ENCODE data around the gene ST7.

The ST7 gene

DNA sequence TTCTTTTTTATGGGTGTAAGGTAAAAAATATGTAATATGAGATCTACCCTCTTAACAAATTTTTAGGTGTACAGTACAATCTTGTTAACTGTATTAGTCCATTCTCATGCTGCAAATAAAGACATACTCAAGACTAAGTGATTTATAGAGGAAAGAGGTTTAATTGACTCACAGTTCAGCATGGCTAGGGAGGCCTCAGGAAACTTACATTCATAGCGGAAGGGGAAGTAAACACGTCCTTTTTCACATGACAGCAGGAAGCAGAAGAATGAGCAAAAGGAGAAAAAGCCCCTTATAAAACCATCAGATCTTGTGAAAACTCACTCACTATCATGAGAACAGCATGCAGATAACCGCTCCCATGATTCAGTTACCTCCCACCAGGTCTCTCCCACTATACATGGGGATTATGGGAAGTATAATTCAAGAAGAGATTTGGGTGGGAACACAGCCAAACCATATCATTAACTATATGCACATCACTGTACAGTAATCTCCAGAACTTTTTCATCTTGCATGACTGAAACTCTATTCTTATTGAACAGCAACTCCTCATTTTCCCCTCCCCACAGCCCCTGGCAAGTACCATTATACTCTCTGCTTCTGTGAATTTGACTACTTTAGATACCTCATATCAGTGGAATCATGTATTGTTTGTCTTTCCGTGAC is 242.2 kb downstream of the ST7 start:
- DNase-seq = peak in 2 of 4 experiments; percentile 3 to 17

DNA sequence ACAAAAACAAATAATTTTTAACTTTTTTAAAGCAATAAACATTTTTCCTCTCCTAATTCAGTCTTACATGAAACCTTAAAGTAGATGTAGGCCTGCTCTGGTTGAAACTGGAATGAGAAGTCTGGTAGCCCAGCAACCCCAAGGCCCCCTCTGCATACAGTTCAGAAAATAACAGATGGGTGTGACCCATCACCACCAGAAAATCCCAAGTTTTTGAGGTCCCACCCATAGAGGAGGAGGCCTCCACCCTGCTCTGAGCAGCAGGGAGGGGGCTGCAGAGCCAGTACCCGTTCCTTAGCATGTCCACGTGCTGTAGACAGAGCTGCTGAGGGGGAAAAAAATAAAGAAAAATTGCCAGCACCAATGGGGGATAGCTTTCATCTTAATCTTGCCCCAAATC is 246.8 kb downstream of the ST7 start:
- no peak for DNase-seq

DNA sequence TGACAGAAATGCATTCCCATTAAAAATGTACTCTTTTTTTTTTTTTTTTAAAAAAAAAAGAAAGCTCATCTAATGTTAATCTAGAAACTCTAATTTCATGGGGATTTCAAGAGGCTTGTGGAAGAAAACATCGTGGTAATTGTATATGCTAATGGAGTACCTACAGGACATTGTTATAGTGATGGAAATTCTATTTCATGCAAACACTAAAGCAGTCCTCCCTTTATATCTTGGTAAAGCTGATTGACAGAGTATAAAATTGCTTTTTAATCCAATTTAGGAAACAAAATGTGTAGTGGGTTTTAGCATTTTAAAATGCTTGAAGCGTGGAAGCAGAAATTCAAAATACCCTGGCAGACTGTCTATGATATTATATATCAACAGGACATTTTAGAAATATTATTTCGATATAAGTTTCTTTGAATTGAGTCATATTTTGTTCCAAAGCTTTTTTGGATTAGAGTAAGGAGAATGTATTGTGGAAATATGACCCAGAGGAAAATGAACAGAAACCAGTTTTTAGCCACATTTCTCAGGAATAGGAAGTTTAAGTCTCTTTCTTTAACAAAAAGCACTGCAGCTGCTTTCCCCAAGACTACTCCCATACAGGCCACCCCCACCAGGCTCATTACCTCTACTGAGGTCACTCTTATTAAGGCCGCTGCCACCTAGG is 247.6 kb downstream of the ST7 start:
- DNase-seq = no peak

DNA sequence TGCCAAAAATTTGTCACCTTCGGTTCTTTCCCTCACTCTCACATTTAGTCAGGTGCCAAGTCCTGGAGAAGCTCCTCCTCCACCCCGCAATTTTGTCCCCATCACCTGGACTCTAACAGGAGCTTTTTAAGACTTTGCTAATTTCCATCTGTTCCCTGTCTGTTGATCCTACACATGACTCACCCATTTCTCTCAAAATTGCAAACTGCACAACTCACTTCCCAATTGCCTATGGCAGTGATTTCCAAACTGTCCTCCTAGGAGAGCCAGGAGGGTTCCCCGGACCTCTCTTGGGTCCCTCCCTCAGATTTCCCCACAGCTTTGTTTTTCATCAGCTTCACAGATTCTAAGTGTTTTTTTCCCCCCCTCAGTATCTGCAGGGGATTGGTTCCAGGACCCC is 249.2 kb downstream of the ST7 start:
- no peak for DNase-seq

DNA sequence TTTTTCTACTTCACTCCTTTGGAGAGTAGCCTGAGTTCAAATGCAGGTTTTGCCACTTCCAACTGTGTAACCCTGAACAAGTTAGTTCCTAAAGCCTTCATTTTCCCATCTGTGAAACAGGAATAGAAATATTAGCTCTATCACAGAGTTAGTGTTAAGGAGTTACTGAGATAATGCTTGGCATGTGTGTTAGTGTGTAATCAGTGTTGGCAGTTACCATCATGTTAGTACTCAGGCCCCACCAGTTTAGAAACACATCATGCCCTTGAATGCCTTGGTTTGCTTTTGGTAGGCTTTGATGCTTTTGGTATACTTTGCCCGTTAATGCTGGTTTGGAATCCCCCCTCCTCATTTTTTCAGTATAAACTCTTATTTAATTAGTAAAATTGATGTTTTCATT is 249.9 kb downstream of the ST7 start:
- DNase-seq = no peak

DNA sequence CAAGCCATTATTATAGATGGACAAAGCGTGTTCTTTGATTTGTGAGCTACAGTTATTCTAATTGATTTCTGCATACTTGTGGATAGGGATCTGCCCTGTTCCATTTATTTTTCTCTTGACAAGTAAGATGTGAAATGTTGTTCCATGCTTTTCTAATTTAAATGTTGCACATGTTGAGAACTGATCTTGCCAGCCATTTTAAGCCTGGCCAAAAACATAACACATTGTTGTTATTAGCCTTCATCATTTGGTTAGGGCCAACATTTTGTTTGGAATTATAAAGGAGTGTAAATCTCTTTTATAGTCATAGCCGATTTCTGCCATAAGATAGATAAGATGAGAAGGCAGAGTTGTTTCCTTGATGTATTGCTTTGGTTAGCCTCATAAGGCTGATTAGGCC is 252.6 kb downstream of the ST7 start:
- DNase-seq = no peak

DNA sequence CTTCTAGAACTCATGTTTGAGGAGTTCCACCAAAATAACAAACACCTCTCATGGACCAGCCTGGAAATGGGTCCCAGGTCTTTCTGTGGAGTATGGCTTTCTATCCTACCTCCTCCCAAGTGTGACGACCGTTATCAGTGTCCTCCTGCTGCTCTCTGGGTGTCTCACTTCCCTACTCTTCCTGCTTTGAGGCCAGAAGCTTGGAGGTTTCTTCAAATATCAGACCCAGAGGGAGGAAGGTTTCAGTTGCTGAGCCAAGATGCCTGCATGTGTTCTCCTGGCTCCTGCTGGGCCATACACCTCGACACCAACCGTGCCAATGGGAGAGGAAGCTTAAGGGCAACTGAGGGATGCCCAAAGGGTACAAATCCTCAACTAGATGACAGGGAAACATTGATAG is 255.0 kb downstream of the ST7 start:
- DNase-seq = no peak

DNA sequence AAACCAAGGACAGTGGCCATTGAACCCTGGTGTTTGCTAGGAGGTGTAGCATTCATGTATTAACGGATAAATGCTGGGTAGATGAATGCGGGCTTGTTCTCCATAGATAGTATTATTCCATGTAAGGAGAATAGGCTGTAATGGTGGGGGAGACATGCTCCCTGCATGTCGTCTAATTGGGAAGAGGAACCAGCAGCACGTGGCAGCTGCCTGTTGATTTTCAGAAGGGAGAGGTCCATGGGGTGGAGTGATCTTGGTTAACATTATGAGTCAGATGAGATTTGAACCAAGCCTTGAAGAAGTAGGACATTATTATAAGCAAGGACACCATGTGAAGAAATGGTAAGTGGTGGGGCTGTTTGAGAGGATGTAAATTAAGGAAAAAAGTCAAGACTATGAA is 257.1 kb downstream of the ST7 start:
- DNase-seq = peak in 3 of 4 experiments; percentile 11 to 28 (median 19)

DNA sequence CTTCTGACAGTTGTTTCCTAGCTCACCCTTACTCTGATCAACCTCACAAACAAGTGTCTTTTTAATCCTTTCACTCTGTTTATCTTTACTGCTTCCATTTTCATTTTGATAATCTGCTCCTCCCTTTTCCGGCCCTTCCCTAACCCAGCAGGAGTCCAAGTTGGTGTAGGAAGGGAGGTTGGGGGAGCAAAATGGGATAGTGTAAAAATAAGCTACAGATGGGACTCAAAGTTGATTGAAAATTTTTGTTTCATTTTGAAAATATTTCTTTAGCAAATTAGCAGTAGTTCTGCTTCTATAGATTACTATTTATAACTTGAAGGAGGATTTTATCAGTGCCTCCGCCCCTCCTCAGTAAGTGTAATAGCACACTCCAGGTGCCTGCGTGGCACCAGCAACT is 257.6 kb downstream of the ST7 start:
- no peak for DNase-seq

DNA sequence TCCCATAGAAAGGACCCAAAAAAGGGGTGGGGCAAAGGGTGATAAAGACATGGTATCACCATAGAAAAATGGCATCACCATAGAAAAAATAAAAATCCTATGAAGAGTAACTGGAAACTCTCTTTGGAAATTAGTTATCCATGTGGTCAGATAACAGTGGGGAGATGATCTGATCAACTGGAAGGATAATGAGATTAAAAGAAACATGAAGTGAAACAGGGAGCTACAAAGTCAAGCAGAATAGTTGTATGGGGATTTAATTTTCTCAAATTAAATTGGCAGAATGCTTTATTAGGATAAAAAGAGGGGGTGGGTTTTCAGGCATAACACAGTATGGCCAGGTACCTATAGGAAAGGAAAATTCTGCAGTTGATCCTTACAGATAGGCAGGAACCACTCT is 258.3 kb downstream of the ST7 start:
- DNase-seq = no peak

DNA sequence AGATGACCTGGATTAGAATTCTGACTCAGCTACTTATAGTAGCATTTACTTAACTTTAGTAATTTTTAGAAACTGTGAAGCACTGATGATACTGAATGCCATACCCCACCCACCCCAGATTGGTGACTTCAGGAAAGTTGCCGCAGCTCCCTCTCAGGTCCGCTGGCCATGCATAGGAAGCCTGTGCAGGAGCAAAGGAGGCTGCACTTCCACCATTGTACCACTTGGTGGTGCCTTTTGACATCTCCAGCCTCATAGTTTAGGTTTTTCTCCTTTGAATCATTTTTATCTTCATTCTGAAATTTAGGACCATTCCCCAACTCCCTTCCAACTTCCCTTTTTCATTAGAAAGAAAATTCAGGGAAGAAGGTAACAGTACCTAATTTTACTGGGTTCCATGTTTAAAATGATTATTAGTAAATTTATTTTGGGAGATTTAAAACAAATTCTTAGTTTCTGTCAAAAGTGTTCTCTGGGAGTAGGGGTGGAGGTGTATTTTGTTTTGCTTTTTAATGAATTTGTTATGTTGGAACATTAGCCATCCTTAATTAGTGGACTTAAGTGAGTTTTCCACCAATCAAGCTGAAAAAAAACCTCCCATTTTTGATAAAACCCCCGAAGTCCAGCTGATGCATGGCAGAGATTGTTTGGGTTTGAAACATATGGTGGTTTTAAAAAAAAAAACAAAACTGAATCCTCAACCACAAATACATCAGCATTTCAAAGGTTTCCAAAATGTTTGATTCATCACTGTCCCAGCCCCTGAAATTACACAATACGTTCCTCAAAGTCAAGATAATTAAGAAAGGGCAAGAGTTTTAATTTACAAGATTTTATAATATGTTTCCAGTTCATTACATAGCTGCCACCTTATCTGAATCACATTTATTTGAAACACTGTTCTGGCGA is 259.9 kb downstream of the ST7 start:
- peak; percentile 61 to 76 (median 66) for DNase-seq

DNA sequence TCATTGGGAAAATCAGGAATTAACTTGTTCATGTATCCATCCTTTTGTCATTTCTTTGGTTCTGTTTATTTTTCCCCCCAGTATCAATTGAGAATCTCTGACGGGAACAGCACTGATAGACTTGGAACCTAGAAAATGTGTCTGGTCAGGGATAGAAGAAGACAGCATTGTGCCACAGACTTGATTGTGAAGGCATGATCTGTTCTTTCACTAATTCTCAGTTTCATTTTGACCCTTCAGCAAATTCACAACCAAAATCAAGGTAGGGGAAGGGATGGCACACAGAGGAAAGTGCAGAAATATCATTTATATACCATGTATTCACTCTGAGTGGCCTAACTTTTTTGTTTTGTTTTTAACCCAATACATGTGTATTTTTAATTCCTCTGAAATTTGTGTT is 262.7 kb downstream of the ST7 start:
- DNase-seq = no peak

DNA sequence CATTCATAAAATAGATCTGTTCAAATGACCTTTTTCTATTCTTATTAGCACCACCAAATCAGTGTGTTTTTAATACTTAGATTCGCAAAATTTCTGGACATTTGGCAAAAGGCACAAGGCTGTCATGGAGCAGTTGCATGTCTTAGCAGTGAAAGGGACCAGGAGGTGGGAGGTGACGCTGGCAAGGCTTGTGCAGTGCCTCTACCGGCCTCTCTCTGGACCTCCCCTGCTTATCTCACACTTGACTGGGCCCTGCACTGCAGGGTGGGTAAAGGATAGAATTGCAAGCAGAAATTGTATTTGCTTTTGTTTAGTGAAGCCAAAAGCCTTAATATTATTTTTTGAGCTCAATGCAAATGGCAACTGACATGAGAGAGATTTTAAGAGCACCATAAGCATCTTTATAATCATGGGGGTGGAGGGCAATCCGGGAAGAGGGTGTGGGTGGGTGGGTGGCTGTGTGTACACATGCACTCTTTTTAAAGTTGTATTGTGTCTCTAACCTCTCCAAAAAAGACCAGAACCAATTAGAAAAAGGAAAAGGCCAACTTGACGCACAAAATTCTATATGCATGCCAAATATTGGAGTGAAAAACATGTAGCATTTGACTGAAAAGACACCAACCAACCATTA is 263.3 kb downstream of the ST7 start:
- no peak for DNase-seq

DNA sequence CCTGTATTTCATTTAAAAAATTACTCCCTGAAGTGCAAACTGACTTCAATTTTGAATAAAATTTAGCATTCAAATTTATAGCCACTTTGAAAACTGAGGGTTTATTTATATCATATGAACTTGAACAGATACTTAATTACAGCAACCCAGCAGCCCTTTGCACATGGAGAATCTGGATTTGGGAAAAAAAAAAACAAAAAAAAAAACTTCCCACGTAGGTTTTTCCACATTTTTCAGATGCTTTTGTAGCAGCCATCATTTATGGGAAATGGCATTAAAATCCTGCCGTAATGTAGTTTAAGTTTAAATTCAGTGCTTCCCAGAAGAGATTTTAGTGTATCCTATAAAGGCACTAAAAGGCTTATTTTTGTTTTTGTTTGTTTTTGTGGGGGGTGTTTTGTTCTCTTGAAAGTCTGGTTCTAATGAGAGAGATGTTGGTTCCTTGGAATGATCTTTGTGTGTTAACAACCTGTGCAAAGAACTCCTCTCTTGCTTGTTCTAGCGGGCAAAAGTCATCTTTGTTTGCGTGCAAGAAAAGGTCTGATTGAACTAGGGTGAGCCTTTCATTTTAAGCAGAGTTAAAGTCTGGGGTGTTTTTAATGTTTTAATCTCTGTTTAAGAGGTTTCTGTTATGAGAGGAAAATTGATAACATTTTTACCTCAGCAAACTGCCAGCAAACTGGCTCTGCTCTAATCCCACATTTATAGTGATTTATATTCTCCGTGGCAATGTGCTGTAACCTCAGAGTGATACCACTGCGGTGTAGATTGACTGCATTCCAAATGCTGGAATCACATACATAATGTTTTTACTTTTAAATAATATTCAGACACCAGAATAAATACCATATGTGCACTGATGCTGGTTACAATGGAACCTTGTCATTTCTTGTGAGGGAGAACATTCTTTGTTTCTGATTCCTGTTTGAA is 264.1 kb downstream of the ST7 start:
- DNase-seq = no peak

DNA sequence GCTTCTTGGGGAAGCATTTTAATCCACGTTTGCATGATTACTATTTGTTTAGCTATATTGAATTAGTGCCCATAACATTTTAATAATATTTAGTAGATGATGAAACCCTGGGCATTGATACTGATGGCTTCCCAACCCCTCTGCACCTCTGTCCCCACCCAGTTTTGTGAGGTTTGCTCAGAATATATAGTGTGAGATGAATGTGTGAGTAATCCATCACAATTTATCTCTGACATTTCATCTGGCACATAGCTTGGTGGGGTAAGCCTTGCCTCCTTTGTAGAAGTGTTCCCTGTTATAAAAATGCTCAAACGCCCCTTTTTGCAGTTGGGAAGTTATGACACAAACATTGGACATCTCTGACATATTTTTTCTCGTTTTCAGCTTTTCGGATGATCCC is 265.4 kb downstream of the ST7 start:
- DNase-seq = no peak

DNA sequence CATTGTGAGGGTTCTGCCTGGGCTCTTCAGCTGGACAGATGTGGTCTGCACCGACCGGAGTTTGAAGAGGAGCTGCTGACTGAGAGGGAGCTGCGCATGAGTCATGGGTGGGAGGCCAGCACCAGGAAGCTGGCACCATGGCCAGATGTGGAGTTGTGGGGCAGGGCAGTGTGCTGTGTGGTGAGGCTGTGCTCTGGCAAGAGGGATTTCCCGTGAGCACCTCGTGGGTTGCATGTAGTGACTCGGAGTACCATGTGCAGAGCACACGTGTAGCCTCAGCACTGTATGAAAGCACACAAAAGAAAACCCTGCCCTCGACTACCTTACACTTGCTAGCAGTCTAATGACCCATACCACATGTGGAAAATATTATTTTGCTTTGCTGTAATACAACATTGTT is 266.2 kb downstream of the ST7 start:
- DNase-seq = peak in 2 of 4 experiments; percentile 6 to 7

DNA sequence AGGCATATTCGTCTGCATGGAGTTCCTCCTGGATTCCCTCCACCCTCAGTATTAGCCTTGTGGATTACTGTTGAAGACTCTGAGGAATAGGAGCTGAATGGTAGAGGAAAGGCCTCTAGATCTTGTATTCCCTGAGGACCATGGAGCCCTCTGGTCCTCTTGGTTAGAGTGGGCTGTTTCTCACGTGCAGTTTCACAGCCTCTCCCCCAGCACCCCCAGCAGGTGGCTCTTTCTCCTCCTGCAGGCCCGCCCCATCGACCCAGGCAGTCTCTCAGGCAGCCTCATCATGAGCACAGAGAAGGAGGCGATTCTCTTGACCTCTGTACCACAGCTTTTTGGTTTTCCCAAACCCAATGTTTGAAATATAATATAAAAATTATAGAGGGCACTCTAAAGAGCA is 267.5 kb downstream of the ST7 start:
- DNase-seq = no peak

DNA sequence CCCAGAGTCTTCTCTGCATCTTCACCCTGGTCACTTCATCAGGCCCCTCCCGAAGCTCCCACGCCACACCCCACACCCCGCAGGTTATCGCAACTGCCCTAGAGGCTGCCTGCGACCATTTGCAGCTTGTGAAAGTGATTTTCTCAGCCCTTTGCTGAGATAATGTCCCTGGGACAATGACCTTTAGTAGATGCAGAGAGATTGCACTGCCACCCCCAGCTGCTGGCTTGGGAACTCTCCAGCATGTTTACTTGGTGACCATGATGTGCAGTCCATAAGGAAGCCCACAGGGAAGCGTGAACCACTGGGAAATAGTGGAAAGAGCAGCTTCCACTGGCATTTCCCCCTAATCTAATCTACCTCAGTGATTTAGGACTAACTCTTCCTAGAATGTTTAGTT is 272.2 kb downstream of the ST7 start:
- no peak for DNase-seq

DNA sequence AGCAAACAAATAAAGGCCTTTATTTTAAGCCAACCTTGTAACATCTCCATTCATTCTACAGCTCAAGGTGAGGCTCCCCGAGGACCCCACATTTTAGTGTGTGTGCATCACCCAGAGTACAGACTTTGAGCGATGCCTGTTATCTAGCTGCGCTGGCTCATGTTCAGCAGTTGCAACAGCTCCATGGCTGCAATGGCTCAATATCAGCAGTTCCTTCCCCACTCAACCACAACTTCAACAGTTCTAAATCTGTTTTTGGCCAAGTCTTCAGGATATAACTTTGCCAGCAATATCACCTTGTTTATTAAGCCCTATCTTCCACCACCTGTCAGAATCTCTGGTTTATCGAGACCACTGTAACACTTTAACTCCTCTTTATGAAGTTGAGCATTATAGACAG is 273.8 kb downstream of the ST7 start:
- no peak for DNase-seq

DNA sequence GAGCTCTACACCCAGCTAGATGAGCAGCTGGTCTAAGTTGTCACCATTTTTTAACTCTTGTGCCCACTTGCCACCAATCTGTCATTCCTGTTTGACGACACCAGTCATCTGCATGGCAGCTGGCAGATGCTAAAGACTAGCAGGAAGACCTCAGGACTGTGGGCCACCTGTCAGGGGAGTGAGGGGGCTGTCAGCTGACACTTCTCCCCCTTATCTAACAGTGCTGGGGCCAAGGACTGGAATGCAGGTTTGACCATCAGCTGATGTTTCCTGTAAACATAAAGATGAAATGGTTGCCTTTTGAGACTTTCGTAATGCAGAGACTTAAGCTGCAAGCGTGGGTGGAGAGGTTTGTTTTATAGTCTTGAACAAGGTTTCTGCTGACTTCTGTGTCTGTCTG is 276.0 kb downstream of the ST7 start:
- no peak for DNase-seq

DNA sequence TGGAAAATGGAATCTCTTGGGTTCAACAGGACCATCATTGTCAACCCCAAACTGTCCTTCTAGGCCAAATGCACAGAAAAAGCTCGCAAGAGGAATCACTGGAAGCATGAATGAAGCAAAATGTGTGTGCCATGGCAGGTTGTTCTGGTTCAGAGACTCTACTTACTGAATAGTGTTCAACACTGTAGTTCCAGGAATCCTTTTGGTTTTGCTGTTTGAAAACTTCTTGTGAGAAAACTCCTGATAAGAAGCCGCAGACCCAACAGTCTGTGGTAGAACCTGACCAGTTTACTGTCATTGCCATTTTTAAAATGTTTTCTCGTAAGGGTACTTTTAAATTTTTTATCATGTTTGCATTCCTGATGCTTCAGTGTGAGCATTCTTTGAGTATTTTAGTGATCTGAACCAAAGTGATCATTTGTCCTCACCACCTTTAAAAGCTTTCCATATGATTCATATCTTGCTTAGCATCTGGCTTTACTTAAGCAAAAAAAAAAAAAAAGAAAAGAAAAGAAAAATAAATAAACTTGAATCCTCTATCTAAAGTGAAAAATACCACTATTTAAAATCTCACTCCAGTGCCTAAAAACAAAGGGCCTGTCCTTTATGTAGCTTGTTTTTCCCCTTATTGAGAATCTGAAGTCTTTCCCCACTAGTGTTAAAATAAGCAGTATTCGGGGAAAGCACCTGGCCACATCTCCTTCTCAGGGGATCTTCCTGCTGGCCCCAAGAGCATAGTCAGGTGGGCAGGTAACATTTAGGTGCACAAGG is 277.2 kb downstream of the ST7 start:
- DNase-seq = no peak
